GM18499 (cell line): Measurements from ENCODE around the gene MTSS2.
"Not testable (repeated sequence)": the region's sequence is repeated elsewhere in the genome, so short reads cannot be mapped to it uniquely, and the experiment has no call there.

ENCODE experiments used
- ATAC-seq: cut with Tn5 transposase; IDR thresholded peaks from one replicate; pipeline ENCODE4 v1.9.1; 2021; ENCODE audit warnings: moderate number of reproducible peaks; ENCODE audit not compliant: insufficient read depth, unreplicated experiment

Gene MTSS2

GRCh38 chr16:70657956-70658355 lies 27.9 kb downstream of the MTSS2 start:
- no peak for ATAC-seq

GRCh38 chr16:70656712-70657263 lies 29.1 kb downstream of the MTSS2 start:
- ATAC-seq: no peak

GRCh38 chr16:70656065-70656711 lies 29.7 kb downstream of the MTSS2 start:
- ATAC-seq: no peak

- ATAC-seq: no peak
These were observed 31.8 kb downstream of the MTSS2 start for GRCh38 chr16:70653809-70654771.

- no peak for ATAC-seq
These were observed 32.4 kb downstream of the MTSS2 start for GRCh38 chr16:70653406-70653805.

- ATAC-seq: no peak
These were observed 33.5 kb downstream of the MTSS2 start for GRCh38 chr16:70652322-70652721.

- no peak for ATAC-seq
These were observed 34.3 kb downstream of the MTSS2 start for GRCh38 chr16:70651524-70651923.

GRCh38 chr16:70650216-70650615 lies 35.6 kb downstream of the MTSS2 start:
- no peak for ATAC-seq

- no peak for ATAC-seq
These were observed 36.6 kb downstream of the MTSS2 start for GRCh38 chr16:70649300-70649699.

- no peak for ATAC-seq
These were observed 37.2 kb downstream of the MTSS2 start for GRCh38 chr16:70648606-70649005.

GRCh38 chr16:70647441-70648359 lies 38.2 kb downstream of the MTSS2 start:
- no peak for ATAC-seq

GRCh38 chr16:70646260-70647241 lies 39.3 kb downstream of the MTSS2 start, which contains the start of gene IL34:
Gene IL34 (plus strand): TSS chr16:70646559. CDS start chr16:70646948, 389 bp downstream.
- ATAC-seq: no peak

- no peak for ATAC-seq
These were observed 40.9 kb downstream of the MTSS2 start for GRCh38 chr16:70644763-70645597.

- not testable (repeated sequence) for ATAC-seq
These were observed 42.6 kb downstream of the MTSS2 start for GRCh38 chr16:70643264-70643663.

GRCh38 chr16:70642633-70643032 lies 43.2 kb downstream of the MTSS2 start:
- no peak for ATAC-seq

- no peak for ATAC-seq
These were observed 46.8 kb downstream of the MTSS2 start for GRCh38 chr16:70638814-70639792.
